GM12892 (cell line): ENCODE data around the gene STC2.

ENCODE experiments used
- POLR2A ChIP-seq: IDR thresholded peaks from 2 replicates; pipeline ENCODE4 v1.6.1; 2011; ENCODE audit warnings: low read depth, low read length, control low read depth
- POLR2AphosphoS5 ChIP-seq: IDR thresholded peaks from 2 replicates; pipeline ENCODE4 v1.6.1; 2011; ENCODE audit warnings: low read depth, low read length, control low read depth
- TAF1 ChIP-seq: IDR thresholded peaks from 2 replicates; pipeline ENCODE4 v1.6.1; 2011; ENCODE audit warnings: low read depth, mild to moderate bottlenecking, control low read depth, low read length, borderline replicate concordance

DNA sequence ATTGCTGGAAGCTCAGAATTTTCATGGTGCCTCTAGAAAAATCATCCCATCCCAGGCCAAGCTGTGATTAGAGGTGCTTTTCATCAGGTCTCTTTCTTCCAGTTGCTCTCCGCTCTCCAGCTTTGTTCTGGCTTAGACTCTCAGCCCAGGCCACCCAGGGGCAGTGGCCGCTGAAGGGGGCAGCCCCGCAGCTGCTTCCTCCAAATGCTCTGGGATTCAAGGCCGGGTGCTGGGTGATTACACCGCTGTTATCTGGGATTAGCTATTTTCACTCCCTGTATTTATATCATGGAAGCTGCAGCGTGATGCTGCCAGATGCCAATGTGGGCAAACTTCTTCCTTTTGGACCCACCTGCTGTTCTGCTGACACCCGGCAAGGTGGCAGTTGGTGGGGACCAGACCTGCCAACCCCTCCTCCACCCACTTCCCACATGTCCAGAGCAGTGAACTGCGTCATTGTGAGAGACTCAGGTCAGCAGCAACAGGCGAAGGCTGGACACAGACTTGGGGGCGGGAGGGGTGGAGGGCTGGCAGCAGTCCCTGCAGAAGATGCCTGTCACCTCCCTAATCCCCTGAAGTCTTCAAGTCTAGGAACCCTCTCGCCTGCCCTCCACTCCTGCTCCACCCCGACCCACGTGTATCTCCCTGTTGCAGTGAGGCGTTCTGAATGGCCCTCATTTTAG is 59.3 kb downstream of the STC2 start:
- TF ChIP-seq POLR2A: no peak
- no peak for TF ChIP-seq TAF1
- TF ChIP-seq POLR2AphosphoS5: no peak
